ENCODE results near the gene ZNF205.
"Not testable (repeated sequence)": the region's sequence is repeated elsewhere in the genome, so short reads cannot be mapped to it uniquely, and the experiment has no call there.

DNA sequence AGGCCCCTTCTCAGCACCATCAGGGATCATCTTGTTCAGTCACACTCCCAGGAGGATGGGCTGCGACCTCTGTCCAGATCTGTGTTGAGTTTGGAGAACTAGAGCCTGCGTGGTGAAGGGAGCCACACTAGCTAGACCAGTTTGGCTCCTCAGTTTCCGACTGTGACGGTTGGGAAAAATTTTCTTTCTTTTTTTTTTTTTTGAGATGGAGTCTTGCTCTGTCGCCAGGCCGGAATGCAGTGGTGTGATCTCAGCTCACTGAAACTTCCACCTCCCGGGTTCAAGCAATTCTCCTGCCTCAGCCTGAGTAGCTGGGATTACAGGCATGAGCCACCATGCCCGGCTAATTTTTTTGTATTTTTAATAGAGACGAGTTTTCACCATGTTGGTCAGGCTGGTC, 27.2 kb downstream of the ZNF205 start:
- TF ChIP-seq, protein P1, sequence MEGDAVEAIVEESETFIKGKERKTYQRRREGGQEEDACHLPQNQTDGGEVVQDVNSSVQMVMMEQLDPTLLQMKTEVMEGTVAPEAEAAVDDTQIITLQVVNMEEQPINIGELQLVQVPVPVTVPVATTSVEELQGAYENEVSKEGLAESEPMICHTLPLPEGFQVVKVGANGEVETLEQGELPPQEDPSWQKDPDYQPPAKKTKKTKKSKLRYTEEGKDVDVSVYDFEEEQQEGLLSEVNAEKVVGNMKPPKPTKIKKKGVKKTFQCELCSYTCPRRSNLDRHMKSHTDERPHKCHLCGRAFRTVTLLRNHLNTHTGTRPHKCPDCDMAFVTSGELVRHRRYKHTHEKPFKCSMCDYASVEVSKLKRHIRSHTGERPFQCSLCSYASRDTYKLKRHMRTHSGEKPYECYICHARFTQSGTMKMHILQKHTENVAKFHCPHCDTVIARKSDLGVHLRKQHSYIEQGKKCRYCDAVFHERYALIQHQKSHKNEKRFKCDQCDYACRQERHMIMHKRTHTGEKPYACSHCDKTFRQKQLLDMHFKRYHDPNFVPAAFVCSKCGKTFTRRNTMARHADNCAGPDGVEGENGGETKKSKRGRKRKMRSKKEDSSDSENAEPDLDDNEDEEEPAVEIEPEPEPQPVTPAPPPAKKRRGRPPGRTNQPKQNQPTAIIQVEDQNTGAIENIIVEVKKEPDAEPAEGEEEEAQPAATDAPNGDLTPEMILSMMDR (IDR thresholded peaks at IDR 0.05): not testable (repeated sequence)
- not testable (repeated sequence) for TF ChIP-seq POLR2A, EP300 (IDR thresholded peaks at IDR 0.05)
